ENCODE results near the gene SMYD5.
"Not testable (repeated sequence)": the region's sequence is repeated elsewhere in the genome, so short reads cannot be mapped to it uniquely, and the experiment has no call there.

Gene SMYD5

DNA sequence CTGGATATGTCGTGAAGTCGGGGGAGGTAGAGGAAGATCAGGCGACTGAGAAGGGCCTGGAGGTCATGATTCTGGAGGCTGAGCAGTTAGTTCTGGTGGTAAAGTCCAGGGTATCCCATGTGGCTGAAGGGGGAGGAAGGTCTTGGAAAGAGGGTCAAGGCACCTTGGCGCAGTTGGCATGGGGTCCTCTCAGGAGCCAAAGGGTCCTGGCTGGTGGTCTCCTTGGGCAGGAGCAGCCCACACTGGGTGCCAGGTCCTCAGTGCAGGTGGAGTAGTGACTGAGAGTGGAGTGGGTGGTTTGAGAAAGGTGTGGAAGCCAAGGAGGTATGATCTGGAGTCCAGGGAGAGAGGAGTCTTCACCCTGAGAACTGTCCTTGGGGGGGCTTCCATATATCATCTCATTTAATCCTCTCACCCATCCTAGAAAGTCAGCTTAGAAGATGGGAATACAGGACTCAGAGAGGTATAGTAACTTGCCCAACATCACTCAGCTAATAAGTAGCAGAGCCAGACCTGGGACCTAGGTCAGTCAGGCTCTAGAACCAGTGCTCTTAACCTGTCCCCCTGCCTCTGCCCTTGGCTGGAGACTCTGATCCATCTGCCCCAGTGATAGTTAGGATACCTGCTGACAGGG, 45.8 kb downstream of the SMYD5 start:
- no peak for DNase-seq (ENCODE audit: low spot score)

DNA sequence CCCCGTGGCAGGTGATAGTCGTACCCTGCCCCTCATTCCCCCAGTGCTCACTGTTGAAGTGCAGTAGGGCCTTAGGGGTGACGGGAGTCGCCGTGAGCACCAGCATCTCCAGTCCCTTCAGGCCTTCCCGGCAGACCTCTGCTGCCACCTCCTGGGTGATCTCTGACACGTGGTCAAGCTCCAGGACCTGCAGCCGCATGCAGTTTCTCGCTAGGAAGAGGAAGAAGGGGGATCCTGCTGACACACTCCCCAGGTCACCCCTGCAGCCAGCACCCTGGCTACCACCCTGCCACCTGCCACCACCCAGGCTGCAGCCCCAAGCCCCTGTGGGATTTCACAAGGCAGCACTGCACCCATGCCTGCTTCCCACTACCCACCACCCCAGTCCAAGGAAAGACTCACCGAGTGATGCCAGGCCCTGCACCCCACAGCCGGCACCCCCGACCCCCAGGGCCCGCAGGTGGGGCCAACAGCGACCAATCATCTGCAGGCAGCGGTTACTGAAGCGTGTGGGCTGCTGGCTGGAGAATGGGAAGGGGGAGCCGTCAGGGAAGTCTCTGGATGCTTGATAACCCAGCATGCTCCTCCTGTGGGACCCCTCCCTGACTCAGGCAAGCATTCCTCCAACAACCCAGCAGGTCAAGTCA, 46.4 kb downstream of the SMYD5 start:
- peak; percentile 38 for DNase-seq (ENCODE audit: low spot score)

DNA sequence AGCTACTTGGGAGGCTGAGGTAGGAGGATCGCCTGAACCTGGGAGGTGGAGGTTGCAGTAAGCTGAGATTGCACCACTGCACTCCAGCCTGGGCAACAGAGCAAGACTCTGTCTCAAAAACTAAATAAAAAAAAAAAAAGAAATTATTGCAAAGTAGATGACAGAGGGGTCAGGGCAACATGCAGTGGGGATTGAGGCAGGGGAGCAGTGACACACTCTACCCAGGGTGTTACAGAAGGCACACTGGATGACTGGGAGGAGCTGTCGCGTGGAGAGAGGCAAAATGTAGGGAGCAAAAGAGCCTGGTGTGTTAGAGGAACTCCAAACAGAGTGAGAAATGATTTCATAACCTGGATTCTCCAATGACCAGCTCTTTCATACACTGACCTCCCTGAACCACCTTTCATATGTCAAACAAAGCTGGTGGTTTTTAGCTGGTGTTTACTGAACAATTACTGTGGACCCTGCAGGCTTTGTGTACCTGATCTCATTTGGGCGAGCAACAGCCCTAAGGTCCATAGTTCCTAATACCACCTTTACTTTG, 48.1 kb downstream of the SMYD5 start:
- DNase-seq (ENCODE audit: low spot score) = no peak

DNA sequence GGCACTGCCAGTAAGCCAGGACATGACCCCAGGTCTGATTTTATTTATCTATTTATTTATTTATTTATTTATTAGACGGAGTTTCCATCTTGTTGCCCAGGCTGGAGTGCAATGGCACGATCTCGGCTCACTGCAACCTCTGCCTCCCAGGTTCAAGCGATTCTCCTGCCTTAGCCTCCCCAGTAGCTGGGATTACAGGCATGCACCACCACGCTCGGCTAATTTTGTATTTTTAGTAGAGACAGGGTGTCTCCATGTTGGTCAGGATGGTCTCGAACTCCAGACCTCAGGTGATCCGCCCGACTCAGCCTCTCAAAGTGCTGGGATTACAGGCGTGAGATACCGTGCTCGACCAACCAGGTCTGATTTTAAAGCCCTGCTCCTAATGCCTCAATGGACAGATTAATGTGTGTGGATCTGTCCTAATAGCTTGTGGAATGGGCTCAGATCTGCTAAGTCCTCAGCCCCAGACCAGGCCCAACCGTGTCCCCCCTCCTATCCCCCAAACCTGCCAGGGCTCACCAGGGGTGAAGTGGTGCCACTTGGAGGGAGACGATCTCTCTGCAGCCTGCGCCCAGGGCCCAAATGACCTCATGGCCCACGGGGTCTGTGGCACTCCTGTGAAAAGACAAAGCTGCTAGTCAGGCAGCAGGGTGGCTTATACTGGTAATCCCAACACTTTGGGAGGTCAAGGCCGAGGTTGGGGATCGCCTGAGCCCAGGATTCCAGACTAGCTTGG, 48.8 kb downstream of the SMYD5 start:
- DNase-seq (ENCODE audit: low spot score) = not testable (repeated sequence)

DNA sequence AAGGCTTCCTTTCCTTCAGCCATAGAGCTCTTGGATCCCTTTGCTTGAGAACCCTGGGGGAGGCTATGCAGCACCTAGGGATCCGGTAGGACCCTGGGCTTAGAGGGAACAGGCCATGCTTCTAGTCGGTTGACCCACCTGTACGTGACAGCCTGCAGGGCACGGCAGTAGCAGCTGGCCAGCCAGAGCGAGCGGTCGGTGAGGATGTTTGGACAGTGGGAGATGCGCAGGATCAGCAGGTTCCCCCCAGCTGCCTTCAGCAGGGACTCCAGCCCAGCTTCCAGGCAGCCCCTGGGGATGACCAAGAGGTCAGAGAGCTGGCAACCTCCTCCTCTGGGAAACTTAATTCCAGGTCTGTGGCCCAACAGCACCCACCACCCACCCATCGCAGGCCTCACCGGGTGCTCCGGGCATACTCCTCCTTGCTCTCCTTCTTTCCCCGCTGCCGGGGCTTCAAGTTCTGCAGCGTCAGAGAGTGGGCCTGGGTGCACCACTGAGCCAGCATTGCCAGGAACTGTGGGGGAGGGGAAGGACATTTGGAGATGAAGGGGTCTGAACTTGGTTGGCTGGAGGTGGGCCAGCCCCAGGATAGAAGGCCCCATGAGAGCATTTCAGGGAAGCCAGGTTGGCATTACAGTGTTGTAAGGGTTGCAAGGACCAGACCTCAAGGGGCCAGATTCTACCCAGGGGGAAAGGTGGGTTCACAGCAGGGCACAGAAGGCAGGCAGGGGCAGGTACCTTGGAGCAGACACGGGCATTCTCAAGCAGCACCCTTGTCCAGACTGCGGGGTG, 49.7 kb downstream of the SMYD5 start:
- no peak for DNase-seq (ENCODE audit: low spot score)

GRCh38 chr2:73264332-73264606, 50.2 kb downstream of the SMYD5 start:
- no peak for DNase-seq (ENCODE audit: low spot score)

- no peak for DNase-seq (ENCODE audit: low spot score)
Observed at GRCh38 chr2:73264783-73265182, 50.7 kb downstream of the SMYD5 start.

- no peak for DNase-seq (ENCODE audit: low spot score)
Observed at GRCh38 chr2:73265298-73266060, 51.4 kb downstream of the SMYD5 start.

DNA sequence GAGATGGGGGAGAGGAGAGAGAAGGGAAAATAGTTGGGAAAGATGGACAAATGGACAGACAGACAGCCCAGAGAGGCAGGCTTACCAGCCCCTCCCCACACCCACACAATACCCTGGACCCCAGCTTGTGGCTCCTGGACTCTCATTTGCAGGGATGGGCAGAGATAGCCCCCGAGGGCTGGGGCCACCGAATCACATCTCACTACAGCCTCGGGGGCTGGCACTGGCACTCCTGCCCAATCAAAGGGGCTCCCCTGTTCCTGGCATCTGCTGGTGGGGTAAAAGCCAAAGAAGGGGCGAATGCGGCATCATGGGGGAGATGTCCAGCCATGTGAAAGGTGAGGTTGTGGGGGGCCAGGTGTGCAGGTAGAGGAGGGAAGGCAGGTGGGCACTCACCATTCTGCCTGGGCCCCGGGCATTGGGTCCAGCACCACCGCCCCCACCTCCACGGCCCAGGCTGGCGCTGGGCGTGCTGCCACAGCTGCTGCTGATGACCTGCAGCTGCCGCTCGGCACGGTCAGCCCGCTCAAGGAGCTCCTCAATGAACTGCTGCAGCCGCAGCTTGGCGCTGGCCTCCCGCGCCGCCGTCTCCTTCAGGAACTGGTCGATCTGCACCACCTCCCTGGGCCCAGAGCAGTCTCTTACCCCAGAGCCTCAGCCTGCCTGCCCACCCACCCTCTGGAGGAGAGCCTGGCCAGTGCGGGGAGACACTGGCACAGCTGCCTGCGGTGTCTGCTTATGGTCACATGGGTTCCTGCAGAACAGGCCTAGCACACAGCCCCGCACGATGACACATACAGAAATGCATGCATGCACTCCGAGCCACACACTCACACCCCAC, 52.2 kb downstream of the SMYD5 start:
- DNase-seq (ENCODE audit: low spot score) = no peak

DNA sequence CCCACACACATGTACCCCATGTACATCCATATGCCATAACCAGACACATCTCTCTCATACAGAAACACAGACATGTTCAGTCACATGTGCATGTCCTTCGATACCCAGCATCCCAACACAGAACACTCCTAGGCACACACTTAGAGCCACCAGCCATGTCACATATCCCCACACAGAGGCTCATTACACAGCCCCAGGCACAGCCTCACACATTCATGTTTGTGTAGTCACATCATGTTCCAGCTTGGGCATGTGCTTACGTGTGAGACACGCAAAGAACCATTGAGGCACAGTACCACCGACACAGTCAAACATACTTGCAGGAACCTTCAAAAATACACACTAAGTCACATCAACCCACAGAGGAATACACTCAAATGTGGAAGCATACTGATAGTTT, 53.0 kb downstream of the SMYD5 start:
- DNase-seq (ENCODE audit: low spot score) = no peak

DNA sequence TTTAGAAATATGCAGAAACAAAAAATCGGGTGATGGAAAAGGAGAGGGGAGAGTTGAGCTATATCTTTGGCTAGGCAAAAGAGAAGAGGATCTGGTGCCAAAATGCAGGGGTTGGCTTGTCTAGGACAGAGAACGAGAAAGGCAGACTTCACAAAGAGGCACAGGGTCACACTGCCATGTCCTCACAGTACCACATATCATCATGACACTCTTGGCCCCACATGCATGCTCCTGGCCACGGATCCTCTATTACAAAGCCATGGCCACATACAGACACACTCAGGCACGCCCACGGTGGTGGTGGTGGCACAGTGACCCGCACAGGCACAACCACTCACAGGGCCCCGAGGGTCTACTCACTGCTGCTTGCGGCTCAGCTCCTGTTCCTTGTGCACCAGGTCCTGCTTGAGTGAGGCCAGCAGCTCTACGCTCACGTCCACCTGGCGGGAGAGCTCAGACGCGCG, 54.4 kb downstream of the SMYD5 start:
- no peak for DNase-seq (ENCODE audit: low spot score)

DNA sequence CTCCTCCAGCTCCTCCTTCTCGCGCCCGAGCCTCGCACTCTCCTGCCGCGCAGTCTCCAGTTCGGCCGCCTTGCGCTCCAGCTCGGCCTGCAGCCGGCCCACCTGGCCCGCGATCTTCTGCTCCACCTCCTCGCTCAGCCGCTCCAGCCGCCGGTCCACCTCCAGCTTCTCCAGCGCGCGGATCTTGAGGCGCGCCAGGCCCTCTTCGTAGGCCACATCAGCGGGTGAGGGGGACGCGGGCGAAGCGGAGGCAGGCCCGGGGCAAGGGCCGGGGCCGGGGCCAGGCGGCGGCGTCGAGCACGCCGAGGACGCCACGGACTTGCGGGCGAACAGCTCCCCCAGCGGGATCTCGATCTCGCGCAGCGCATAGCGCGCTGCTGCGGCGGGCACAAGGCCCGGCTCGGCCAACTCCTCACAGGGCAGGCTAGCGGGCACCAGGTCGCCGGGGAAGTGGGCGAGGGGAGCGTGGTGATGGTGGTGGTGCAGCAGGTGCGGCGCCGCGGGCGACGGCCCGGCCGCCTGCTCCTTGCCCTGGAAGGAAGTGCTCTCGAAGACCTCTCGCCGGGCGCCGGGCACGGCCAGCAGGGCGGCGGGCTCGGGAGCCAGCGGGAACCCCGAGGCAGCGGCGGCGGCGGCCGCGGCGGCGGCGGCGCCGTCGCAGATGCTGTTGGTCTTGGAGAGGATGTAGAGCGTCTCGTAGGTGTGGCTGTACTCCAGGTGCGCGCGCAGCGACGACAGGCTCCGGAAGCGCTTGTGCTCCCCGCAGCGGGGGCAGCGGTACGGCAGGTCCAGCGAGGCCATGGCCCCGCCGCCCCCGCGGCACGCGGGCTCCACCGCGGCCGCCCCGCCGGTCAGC, 55.0 kb downstream of the SMYD5 start:
- DNase-seq (ENCODE audit: low spot score) = no peak

- no peak for DNase-seq (ENCODE audit: low spot score)
Observed at GRCh38 chr2:73269686-73270465, 55.8 kb downstream of the SMYD5 start.

GRCh38 chr2:73272270-73272669, 58.2 kb downstream of the SMYD5 start:
- no peak for DNase-seq (ENCODE audit: low spot score)
